GM12892 (cell line): ENCODE data around the gene NUFIP2.
"Not testable (repeated sequence)": the region's sequence is repeated elsewhere in the genome, so short reads cannot be mapped to it uniquely, and the experiment has no call there.

ENCODE experiments used
- DNase-seq: peaks from one replicate; pipeline ENCODE4 v3.0.0; 2011; ENCODE audit not compliant: insufficient read length
- FAIRE-seq: peaks from 2 replicates; lab custom pipeline; 2011; peaks lifted over from hg19 to GRCh38; lab: Jason Lieb, UNC
- POLR2A ChIP-seq: IDR thresholded peaks from 2 replicates; pipeline ENCODE4 v1.6.1; 2011; ENCODE audit warnings: low read depth, low read length, control low read depth
- POLR2AphosphoS5 ChIP-seq: IDR thresholded peaks from 2 replicates; pipeline ENCODE4 v1.6.1; 2011; ENCODE audit warnings: low read depth, low read length, control low read depth
- TAF1 ChIP-seq: IDR thresholded peaks from 2 replicates; pipeline ENCODE4 v1.6.1; 2011; ENCODE audit warnings: low read depth, mild to moderate bottlenecking, control low read depth, low read length, borderline replicate concordance

The NUFIP2 gene

DNA sequence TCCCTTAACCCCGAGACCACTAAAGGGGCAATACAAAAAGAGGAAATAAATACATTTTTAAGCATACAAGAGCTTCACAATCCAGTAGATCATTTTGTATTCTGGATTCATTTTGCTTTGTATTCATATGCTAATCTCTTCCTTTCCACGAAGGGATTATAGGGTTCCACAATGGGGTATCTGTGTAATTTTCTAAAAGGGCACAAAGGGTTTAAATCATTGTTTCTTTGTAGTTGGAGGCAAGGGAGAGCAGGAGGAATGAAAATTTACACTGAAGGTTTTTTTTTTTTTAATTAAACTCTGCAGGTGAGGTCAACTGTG lies 592 bp upstream of the NUFIP2 start:
- DNase-seq (no peak), FAIRE-seq (no peak)
- no peak for TF ChIP-seq POLR2A

DNA sequence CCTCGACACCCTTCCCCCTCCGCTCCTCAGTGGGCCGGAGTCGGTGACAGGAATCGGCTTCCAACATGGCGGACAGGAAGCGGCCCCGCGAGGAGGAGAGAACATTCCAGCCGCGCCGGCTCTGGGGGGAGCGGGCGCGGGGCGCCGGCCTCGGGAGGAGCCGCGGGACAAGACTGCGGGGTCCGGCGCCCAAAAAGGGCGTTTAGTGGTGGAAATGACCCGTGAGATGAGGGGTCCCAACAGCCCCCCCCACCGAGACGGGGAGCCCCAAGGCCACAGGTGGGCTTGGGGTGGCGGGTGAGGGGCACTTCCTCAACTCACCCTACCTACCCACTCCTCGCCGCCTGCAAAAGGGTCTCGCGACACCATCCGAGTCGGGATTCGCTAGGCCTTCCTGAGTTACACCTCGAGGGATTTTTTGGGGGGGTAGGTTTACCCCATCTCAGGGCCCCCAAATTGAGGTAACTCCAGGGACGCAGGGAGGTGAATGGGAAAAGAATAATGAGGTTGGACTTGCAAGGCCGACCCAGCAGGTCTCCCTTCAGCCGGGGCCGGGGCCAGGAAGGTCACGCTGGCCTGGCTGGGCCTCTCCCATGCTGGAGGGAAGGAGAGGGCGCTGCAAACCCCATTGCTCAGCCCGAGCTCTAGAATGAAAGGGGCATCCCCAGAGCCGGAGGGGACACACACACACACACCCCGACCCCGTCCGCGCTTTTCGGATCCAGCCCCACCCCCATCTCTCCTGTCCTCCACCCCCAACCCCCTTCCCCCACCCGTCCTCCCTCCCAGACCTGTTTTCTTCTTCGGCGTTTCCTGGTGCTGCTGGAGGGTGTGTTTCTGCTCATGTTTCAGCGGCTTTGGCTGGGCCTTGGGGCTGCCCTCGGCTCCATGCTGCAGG lies 707 bp downstream of the NUFIP2 start:
- FAIRE-seq: peak; percentile 60
- peak; percentile 42 for DNase-seq
- no peak; the same call in 1 of the 2 replicates for TF ChIP-seq POLR2AphosphoS5
- peak; percentile 47; the same call in 1 of the 2 replicates for TF ChIP-seq TAF1

DNA sequence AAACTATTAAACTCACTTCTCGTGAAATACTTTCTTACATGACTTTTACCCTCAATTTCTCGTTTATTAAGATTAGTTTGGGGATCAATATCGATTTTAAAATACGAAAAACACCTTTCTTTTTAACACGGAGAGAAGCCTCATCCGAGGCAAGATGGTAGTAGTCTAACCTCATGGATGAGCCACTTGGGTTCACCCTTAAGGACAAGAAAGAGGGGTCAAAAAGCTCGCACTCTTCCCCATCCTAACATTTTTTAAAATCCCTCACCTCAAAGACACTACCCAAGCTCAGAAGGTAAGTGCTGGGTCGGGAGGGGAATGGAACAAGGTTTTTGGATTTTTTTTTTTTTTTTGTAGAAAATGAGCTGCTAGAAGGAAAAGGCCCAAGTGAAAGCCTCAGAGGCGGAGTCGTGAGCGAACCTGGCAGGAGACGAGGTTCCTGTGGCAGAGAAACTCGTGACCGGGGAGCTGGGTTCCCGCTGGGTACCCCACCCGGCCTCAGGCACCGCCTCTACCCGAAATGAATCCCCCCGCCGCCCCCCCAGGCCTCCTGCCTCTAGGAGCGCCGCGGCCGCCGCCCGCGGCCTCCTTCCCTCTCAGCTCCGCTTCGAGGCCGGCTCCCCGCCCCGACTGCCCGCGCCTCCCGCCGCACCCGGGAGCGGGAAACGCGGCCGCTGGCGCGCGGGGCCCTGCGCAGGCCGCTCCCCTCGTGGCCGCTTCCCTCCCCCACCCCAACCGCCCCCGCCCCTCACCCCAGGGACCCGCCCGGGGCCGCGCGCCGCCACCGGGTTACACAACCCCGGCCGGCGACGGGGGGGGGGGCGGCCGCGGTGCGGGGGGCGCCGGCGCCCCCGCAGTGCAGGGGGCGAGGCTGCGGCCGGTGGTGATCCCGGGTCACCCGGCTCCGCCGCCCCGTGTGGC lies 1.6 kb downstream of the NUFIP2 start:
- peak; percentile 34 for DNase-seq
- TF ChIP-seq POLR2A (no peak), POLR2AphosphoS5 (no peak), TAF1 (no peak)
- no peak for FAIRE-seq

DNA sequence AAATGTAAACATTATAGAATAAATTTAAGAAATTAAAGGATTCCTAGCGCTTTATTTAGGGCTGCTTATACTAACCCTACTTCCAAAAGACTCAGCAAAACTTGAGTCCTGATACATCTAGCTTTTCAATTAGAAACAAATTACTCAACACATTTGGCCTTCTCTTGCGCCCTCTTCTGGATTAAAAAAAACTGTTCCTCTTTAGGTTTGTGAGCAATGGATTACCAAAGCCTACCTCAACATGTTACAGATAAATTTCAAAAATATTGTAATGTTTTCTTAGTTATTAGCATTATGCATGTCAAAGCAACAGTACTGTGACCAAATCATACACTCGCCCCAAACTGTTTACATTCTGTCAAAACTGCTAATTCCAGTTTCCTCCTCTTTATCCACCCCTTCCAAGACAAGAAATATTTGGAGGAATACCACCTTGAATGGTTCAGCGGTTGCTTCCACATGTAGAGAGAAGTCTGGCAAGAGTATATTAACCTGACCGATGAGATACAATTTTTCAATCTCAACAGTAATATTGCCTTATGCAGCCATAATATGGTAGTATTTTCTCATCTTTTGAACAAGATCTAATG lies 2.7 kb downstream of the NUFIP2 start:
- DNase-seq (peak; percentile 23), FAIRE-seq (no peak)
- TF ChIP-seq TAF1 (no peak), POLR2AphosphoS5 (no peak), POLR2A (no peak)

DNA sequence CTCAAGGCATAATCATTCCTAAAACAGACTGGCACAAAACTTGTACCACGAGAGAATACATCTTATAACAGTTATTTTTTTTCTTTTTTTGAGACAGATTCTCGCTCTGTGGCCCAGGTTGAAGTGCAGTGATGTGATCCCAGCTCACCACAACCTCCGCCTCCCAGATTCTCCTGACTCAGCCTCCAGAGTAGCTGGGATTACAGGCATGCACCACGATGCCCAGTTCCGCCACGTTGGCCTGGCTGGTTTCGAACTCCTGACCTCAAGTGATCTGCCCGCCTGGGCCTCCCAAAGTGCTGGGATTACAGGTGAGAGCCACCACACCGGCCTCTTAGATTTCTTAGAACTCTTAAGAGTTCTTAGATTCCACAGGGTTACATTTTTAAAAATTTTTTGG lies 4.1 kb downstream of the NUFIP2 start:
- FAIRE-seq (no peak), DNase-seq (no peak)
- TF ChIP-seq POLR2AphosphoS5 (no peak), TAF1 (no peak), POLR2A (no peak)

DNA sequence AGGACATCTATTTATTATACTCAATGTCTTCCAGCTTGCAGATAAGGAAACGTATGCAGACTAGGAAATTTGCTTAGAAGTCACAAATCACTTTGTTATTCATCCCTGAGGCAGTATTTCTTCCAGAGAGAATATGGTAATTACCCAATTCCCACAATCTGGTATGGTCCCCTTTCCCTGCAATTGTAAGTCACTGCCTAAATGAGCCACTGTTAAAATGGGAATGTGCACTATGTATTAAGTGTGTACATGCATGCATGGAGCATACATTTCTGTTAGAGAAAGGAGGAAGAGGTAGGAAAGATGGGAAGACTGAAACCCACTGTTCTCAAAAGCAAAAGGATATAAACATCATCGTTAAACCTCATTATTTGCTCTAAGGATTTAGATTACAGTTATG lies 10.0 kb downstream of the NUFIP2 start:
- no peak for DNase-seq
- TF ChIP-seq TAF1 (no peak), POLR2A (0 out of 2 replicates have a peak, but pooled peaks have one; percentile 33), POLR2AphosphoS5 (no peak)
- FAIRE-seq: no peak

DNA sequence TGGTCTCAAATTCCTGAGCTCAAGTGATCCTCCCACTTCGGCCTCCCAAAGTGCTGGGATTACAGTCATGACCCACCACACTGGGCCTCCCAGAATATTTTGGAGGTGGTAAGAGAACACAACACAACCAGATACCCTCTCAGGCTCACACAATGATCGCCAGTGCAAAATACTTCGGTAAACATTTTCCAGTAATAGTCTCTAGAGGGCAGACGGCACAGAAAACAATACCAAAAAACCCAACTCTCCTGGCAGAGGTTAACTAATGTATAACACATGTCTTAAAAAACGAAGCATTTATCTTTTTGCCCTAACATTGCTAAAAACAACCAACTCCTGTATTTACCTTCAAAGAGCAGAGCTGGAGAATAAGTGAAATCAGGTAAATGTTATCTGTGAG lies 10.5 kb downstream of the NUFIP2 start:
- FAIRE-seq (no peak), DNase-seq (no peak)
- TF ChIP-seq POLR2AphosphoS5 (no peak), POLR2A (0 out of 2 replicates have a peak, but pooled peaks have one; percentile 1), TAF1 (no peak)

DNA sequence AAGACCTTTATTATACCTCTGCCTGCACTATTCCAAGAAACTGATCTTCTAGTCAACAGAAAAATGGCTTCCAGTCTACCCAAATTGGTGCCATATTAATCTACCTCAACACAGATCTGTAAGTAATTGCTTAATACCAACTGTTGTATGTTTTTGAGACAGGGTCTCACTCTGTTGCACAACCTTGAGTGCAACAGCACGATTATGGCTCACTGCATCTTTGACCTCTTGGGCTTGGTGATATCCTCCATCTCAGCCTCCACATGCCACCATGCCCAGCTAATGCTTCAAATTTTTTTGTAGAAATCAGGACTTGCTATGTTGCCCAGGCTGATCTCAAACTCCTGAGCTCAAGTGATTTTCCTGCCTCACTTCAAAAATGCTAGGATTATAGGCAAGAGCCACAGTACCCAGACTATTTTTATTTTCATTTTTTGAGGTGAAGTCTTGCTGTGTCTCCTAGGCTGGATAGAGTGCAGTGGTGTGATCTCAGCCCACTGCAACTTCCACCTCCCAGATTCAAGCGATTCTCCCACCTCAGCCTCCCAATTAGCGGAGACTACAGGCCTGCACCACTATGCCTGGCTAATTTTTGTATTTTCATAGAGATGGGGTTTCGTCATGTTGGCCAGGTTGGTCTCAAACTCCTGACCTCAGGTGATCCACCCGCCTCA lies 14.4 kb downstream of the NUFIP2 start:
- FAIRE-seq (no peak), DNase-seq (no peak)
- TF ChIP-seq TAF1 (no peak), POLR2AphosphoS5 (peak; percentile 44; the same call in 1 of the 2 replicates), POLR2A (peak; percentile 55)

DNA sequence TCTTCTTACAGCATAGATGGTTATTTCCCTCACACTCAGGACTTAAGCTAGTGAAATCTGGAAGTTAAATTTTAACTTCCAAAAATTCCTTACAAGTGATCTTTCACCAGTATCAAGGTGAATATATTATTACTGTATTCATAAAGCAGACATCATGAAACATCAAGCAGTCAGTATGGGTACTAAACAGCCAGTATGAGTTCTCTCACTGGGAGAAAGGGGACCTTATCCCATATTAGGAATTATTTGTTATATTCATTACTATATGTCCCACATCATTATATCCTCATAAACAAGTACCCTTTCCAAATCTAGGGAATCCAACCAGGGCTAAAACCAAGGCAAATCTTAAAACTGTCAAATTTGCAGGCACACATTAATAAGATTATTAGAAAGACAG lies 15.3 kb downstream of the NUFIP2 start:
- DNase-seq: no peak
- no peak for TF ChIP-seq TAF1
- FAIRE-seq: no peak

DNA sequence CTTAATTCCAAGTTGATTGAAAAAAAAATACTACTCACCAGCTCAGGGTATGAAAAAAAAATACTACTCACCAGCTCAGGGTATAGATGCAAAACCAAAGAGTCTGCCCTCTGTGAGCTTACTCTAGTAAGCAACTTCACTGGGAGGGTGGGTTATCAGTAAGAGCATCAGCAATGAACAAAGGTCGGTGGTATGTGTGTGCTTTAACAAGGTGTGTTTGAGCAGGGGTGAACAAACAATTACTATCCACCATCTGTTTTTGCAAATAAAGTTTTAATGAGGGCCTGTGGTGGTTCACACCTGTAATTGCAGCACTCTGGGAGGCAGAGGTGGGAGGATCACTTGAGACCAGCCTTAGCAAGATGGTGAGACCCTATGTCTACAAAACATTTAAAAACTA lies 20.0 kb downstream of the NUFIP2 start:
- TF ChIP-seq TAF1: no peak
- no peak for TF ChIP-seq POLR2AphosphoS5
- no peak for TF ChIP-seq POLR2A
- FAIRE-seq (no peak), DNase-seq (no peak)

DNA sequence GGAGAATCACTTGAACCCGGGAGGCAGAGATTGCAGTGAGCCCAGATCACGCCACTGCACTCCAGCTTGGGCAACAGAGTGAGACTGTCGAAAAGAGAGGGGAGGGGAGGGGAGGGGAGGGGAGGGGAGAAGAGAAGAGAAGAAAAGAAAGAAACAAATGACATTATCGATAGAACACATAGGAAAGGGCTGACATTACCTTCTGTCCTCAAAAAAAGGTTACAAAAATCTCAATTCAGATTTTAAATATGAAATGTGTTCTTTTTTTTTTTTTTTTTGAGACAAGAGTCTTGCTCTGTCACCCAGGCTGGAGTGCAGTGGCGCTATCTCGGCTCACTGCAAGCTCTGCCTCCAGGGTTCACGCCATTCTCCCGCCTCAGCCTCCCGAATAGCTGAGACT lies 22.0 kb downstream of the NUFIP2 start:
- not testable (repeated sequence) for DNase-seq, FAIRE-seq
